ENCODE results near the gene VPS26C.

DNA sequence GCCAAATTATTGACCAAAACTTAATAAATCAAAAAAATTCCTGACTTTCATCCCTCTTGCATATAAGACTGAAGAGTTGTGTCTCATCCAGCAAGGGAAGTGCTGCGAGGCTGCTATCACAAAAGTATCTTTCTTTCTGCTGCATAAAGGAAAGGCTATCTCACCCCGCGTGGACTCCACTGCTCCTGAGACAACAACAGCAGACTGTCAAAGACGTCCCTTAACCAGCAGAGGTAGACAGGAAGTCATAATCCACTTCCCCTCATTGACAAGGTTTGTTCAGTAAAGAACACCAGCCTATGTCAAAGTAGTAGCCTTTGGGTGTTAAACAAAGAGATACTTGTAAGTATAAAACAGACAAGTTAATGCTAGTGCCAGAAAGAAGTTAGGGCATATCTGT lies 29.4 kb downstream of the VPS26C start:
- no peak for TF ChIP-seq POLR2G (IDR thresholded peaks at IDR 0.05; ENCODE audit: low read depth, low read length)
- no peak for TF ChIP-seq FOXK2 (conservative IDR thresholded peaks at IDR 0.05 in 1 of 2, IDR thresholded peaks at IDR 0.05 in 1 of 2; ENCODE audit: low read depth in 2 of 2)
- TF ChIP-seq, protein P1, sequence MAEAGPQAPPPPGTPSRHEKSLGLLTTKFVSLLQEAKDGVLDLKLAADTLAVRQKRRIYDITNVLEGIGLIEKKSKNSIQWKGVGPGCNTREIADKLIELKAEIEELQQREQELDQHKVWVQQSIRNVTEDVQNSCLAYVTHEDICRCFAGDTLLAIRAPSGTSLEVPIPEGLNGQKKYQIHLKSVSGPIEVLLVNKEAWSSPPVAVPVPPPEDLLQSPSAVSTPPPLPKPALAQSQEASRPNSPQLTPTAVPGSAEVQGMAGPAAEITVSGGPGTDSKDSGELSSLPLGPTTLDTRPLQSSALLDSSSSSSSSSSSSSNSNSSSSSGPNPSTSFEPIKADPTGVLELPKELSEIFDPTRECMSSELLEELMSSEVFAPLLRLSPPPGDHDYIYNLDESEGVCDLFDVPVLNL (CRISPR knock-in tag; IDR thresholded peaks at IDR 0.05; ENCODE audit: low read depth) = no peak
- TF ChIP-seq, protein P2, sequence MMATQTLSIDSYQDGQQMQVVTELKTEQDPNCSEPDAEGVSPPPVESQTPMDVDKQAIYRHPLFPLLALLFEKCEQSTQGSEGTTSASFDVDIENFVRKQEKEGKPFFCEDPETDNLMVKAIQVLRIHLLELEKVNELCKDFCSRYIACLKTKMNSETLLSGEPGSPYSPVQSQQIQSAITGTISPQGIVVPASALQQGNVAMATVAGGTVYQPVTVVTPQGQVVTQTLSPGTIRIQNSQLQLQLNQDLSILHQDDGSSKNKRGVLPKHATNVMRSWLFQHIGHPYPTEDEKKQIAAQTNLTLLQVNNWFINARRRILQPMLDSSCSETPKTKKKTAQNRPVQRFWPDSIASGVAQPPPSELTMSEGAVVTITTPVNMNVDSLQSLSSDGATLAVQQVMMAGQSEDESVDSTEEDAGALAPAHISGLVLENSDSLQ (IDR thresholded peaks at IDR 0.05) = no peak
- TF ChIP-seq, protein P3, sequence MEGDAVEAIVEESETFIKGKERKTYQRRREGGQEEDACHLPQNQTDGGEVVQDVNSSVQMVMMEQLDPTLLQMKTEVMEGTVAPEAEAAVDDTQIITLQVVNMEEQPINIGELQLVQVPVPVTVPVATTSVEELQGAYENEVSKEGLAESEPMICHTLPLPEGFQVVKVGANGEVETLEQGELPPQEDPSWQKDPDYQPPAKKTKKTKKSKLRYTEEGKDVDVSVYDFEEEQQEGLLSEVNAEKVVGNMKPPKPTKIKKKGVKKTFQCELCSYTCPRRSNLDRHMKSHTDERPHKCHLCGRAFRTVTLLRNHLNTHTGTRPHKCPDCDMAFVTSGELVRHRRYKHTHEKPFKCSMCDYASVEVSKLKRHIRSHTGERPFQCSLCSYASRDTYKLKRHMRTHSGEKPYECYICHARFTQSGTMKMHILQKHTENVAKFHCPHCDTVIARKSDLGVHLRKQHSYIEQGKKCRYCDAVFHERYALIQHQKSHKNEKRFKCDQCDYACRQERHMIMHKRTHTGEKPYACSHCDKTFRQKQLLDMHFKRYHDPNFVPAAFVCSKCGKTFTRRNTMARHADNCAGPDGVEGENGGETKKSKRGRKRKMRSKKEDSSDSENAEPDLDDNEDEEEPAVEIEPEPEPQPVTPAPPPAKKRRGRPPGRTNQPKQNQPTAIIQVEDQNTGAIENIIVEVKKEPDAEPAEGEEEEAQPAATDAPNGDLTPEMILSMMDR (IDR thresholded peaks at IDR 0.05 in 2 of 3, conservative IDR thresholded peaks at IDR 0.05 in 1 of 3; ENCODE audit: insufficient read depth in 2 of 3, low read depth in 1 of 3, low read length in 3 of 3) = peak in 1 of 3 experiments; percentile 19; a peak in 2 of 6 replicates
- TF ChIP-seq, protein P4, sequence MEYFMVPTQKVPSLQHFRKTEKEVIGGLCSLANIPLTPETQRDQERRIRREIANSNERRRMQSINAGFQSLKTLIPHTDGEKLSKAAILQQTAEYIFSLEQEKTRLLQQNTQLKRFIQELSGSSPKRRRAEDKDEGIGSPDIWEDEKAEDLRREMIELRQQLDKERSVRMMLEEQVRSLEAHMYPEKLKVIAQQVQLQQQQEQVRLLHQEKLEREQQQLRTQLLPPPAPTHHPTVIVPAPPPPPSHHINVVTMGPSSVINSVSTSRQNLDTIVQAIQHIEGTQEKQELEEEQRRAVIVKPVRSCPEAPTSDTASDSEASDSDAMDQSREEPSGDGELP (CRISPR knock-in tag; IDR thresholded peaks at IDR 0.05; ENCODE audit: borderline replicate concordance) = no peak

All from K562 (cell line).